Purkinje cell (primary cell): ENCODE data around the gene TBC1D3D. TPM values are rescaled to one million over a fixed set of nuclear protein-coding genes. Genes with fewer than 3 reads are reported as not detected.

Source experiments
- polyA plus RNA-seq: library from polyadenylated mRNA; unstranded; fragments of >200 nt; fragmentation: Nextera tagmentation; gene quantifications from 2 replicates; pipeline ENCODE4 v1.2.1, GENCODE V29; 2014

TBC1D3D gene
- polyA plus RNA-seq = 1.4 and 2.5 TPM in 2 replicates

DNA sequence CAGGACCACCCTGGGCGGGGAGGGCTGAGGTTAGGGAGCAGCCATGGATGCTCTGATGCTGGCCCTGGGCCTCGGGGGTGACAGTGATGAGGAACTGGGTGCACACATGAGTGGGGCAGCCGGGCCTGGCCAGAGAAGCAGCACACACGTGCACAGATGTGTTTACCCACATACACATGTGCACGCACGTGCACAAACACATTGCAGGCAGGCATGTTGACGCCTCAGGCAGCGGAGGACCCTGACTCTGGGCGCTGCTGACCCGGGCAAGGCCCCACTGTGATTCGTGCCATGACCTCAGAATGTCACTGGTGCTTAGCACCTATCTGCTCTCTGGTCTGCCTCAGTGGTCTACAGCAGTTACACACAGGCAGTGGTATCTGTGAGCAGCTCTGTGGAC, at the start of gene TBC1D3D:
Gene TBC1D3D (plus strand): TSS at position 301 of the 400 bp plus-strand sequence. CDS start 1,585 bp downstream, outside the sequence.

GRCh38 chr17:37988960-37989359, 14.8 kb upstream of the TBC1D3D start, which contains the start of gene TBC1D3L:
TSS of gene TBC1D3L (minus strand) at chr17:37989060. CDS start at chr17:37987520, 1,540 bp downstream.

Other genes with a start within 250 kb of the TBC1D3D start
- gene TBC1D3K, start 79.6 kb upstream of the TBC1D3D start, polyA plus RNA-seq = not detected in 2 replicates
- not detected in 2 replicates for gene TBC1D3L, start 14.9 kb upstream of the TBC1D3D start, polyA plus RNA-seq
- gene TBC1D3C, start 64.7 kb downstream of the TBC1D3D start, polyA plus RNA-seq = not detected in 2 replicates
- gene TBC1D3E, start 124.0 kb downstream of the TBC1D3D start, polyA plus RNA-seq = not detected in 2 replicates
- gene TBC1D3, start 188.6 kb downstream of the TBC1D3D start, polyA plus RNA-seq = 0.78 TPM in 1 of 2 replicates, not detected in the other